Stimulated activated CD8-positive, alpha-beta memory T cell treated with anti-CD3 and anti-CD28 coated beads, Interleukin-7, amount 100 ng/mL, for 4 hours (primary cell): ENCODE data around the gene GPC3.
"Not testable (repeated sequence)": the region's sequence is repeated elsewhere in the genome, so short reads cannot be mapped to it uniquely, and the experiment has no call there.

Source experiments
- DNase-seq, 2 donors: peaks; one replicate each; pipeline ENCODE4 v3.0.0-alpha.2; 2020; ENCODE audit warnings: low read depth in 2 of 2

GPC3 gene

GRCh38 chrX:133771086-133771646, 214.2 kb downstream of the GPC3 start:
- DNase-seq: no peak

- DNase-seq: not testable (repeated sequence)
Measured at GRCh38 chrX:133762976-133763548, 222.3 kb downstream of the GPC3 start.

- DNase-seq: no peak
Measured at GRCh38 chrX:133754657-133755056, 230.7 kb downstream of the GPC3 start.

- no peak for DNase-seq
Measured at GRCh38 chrX:133749951-133750350, 235.4 kb downstream of the GPC3 start.

- DNase-seq: no peak
Measured at GRCh38 chrX:133749370-133749769, 236.0 kb downstream of the GPC3 start.

GRCh38 chrX:133747196-133747595, 238.2 kb downstream of the GPC3 start:
- DNase-seq: no peak

- no peak for DNase-seq
Measured at GRCh38 chrX:133746593-133746992, 238.8 kb downstream of the GPC3 start.

GRCh38 chrX:133745349-133745748, 240.0 kb downstream of the GPC3 start:
- no peak for DNase-seq

GRCh38 chrX:133742602-133743305, 242.6 kb downstream of the GPC3 start:
- no peak for DNase-seq

GRCh38 chrX:133741303-133741702, 244.1 kb downstream of the GPC3 start:
- no peak for DNase-seq

- no peak for DNase-seq
Measured at GRCh38 chrX:133726642-133727041, 258.8 kb downstream of the GPC3 start.

GRCh38 chrX:133726211-133726630, 259.2 kb downstream of the GPC3 start:
- DNase-seq: no peak

- no peak for DNase-seq
Measured at GRCh38 chrX:133723930-133724329, 261.5 kb downstream of the GPC3 start.

GRCh38 chrX:133722756-133723155, 262.6 kb downstream of the GPC3 start:
- no peak for DNase-seq

- DNase-seq: not testable (repeated sequence)
Measured at GRCh38 chrX:133720269-133720668, 265.1 kb downstream of the GPC3 start.

GRCh38 chrX:133715715-133716114, 269.7 kb downstream of the GPC3 start:
- no peak for DNase-seq

GRCh38 chrX:133709501-133709900, 275.9 kb downstream of the GPC3 start:
- DNase-seq: no peak

GRCh38 chrX:133706890-133707289, 278.5 kb downstream of the GPC3 start:
- no peak for DNase-seq

- no peak for DNase-seq
Measured at GRCh38 chrX:133702230-133702629, 283.2 kb downstream of the GPC3 start.

- no peak for DNase-seq
Measured at GRCh38 chrX:133699023-133699728, 286.2 kb downstream of the GPC3 start.

- no peak for DNase-seq
Measured at GRCh38 chrX:133698298-133698697, 287.1 kb downstream of the GPC3 start.

- DNase-seq: no peak
Measured at GRCh38 chrX:133697656-133698055, 287.7 kb downstream of the GPC3 start.
